ENCODE measurements around the gene CD2.

- no peak for TF ChIP-seq CTCF (IDR thresholded peaks at IDR 0.05)
- no peak for TF ChIP-seq POLR2A (IDR thresholded peaks at IDR 0.05)
- no peak for TF ChIP-seq POLR2AphosphoS5 (IDR thresholded peaks at IDR 0.05)
- TF ChIP-seq EP300 (IDR thresholded peaks at IDR 0.05), result no peak
Measured at GRCh38 chr1:116706123-116706522, 48.1 kb upstream of the CD2 start.
